SU-DHL-6 (cell line): ENCODE measurements around the gene OGDH.

Experiments used
- H2AFZ ChIP-seq: fragments of 200-600 bp; sonication (generic); 2 replicates; pipeline ENCODE4 v1.6.1; 2014; ENCODE audit warnings: low read depth, mild to moderate bottlenecking, moderate library complexity, mixed read lengths, antibody characterized with exemption, low read length; ENCODE audit not compliant: severe bottlenecking
- H3F3A ChIP-seq: fragments of 200-600 bp; shearing (Covaris generic); 2 replicates; pipeline ENCODE4 v1.6.0; 2016; ENCODE audit warnings: antibody characterized with exemption, mild to moderate bottlenecking; ENCODE audit not compliant: insufficient read depth
- H3K27ac ChIP-seq: fragments of 200-600 bp; sonication (generic); 2 replicates; pipeline ENCODE4 v1.5.1; 2016; ENCODE audit warnings: low read depth, mild to moderate bottlenecking, low read length, moderate library complexity, mixed read lengths
- H3K27me3 ChIP-seq: fragments of 200-600 bp; sonication (generic), shearing (Covaris generic); 2 replicates; pipeline ENCODE4 v1.6.0; 2014; ENCODE audit warnings: mild to moderate bottlenecking, low read length
- H3K36me3 ChIP-seq: fragments of 200-600 bp; sonication (generic); 2 replicates; pipeline ENCODE4 v1.6.1; 2014; ENCODE audit warnings: mild to moderate bottlenecking, low read length, mixed read lengths
- H3K4me2 ChIP-seq: fragments of 300-600, 200-600 bp; shearing (Covaris generic), sonication (generic); 2 replicates; pipeline ENCODE4 v1.6.0; 2014; ENCODE audit warnings: low read length, low read depth, mild to moderate bottlenecking; ENCODE audit not compliant: poor library complexity, severe bottlenecking
- H3K4me3 ChIP-seq: fragments of 200-600 bp; sonication (generic); 2 replicates; pipeline ENCODE4 v1.5.1; 2014; ENCODE audit warnings: antibody characterized with exemption, low read length, mild to moderate bottlenecking, mixed read lengths; ENCODE audit not compliant: insufficient read depth, poor library complexity, severe bottlenecking
- H3K79me2 ChIP-seq: fragments of 200-600 bp; sonication (generic); 2 replicates; pipeline ENCODE4 v1.6.1; 2014; ENCODE audit warnings: mild to moderate bottlenecking, low read length, moderate library complexity; ENCODE audit not compliant: insufficient read depth
- H3K9ac ChIP-seq: fragments of 200-600 bp; sonication (generic); 2 replicates; pipeline ENCODE4 v1.7.0; 2014; ENCODE audit warnings: mild to moderate bottlenecking, low read length
- H3K9me2 ChIP-seq: fragments of 200-600 bp; sonication (generic); replicated peaks from 2 replicates; pipeline ENCODE4 v1.6.1; 2014; ENCODE audit warnings: low read length; ENCODE audit not compliant: insufficient read depth
- H3K9me3 ChIP-seq: fragments of 200-600 bp; sonication (generic); 2 replicates; pipeline ENCODE4 v1.6.1; 2014; ENCODE audit warnings: low read length, mixed read lengths; ENCODE audit not compliant: insufficient read depth
- H4K20me1 ChIP-seq: fragments of 200-600 bp; sonication (generic); 2 replicates; pipeline ENCODE4 v1.6.1; 2014; ENCODE audit warnings: low read depth, mild to moderate bottlenecking, antibody characterized with exemption, low read length, moderate library complexity, mixed read lengths
- EZH2phosphoT487 ChIP-seq: fragments of 200-600 bp; sonication (generic), shearing (Covaris generic); conservative IDR thresholded peaks from 2 replicates; pipeline ENCODE4 v1.6.1; 2018; ENCODE audit warnings: mild to moderate bottlenecking, antibody characterized with exemption, low read length, moderate library complexity, mixed read lengths
- TF ChIP-seq, protein P1 (sequence below): fragments of 200-600 bp; sonication (generic); IDR thresholded peaks from one replicate; pipeline ENCODE4 v1.5.1; 2017; ENCODE audit warnings: antibody characterized with exemption, mild to moderate bottlenecking, low read length, moderate library complexity; ENCODE audit not compliant: insufficient read depth, poor library complexity, severe bottlenecking

Gene OGDH

DNA sequence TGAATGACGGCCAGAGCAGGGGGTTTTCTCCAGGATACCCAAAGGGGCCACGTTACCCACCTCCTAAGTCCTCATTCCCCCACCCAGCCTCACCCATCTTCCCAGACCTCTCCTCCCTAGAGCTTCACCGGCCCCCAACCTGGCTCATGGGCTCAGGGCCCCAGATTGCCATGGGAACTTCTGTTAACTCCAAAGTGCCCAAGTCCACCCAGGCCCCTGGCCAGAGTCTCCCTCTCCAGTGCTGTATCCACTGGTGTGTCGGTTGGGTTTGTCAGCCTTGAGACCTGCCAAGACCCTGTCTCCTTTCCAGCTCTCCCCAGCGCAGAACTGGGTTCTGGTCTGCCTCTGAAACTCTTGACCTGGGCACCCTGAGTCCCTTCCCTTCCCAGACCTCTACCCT lies 105.1 kb downstream of the OGDH start:
- H3K79me2 ChIP-seq: no peaks in the 10 kb centered on the region
- no peaks in the 10 kb centered on the region for H3F3A ChIP-seq
- H3K9me3 ChIP-seq: no peaks in the 10 kb centered on the region
- no peaks in the 10 kb centered on the region for H3K36me3 ChIP-seq
- no peak overlapping the region for H3K27ac ChIP-seq
- H3K9ac ChIP-seq: no peak overlapping the region
- H3K4me2 ChIP-seq: no peak overlapping the region
- no peak overlapping the region for H3K4me3 ChIP-seq
- no peaks in the 10 kb centered on the region for H4K20me1 ChIP-seq
- no peaks in the 10 kb centered on the region for H3K9me2 ChIP-seq
- no peaks in the 10 kb centered on the region for H3K27me3 ChIP-seq
- H2AFZ ChIP-seq: no peak overlapping the region
- no peak for TF ChIP-seq EZH2phosphoT487
- TF ChIP-seq, protein P1, sequence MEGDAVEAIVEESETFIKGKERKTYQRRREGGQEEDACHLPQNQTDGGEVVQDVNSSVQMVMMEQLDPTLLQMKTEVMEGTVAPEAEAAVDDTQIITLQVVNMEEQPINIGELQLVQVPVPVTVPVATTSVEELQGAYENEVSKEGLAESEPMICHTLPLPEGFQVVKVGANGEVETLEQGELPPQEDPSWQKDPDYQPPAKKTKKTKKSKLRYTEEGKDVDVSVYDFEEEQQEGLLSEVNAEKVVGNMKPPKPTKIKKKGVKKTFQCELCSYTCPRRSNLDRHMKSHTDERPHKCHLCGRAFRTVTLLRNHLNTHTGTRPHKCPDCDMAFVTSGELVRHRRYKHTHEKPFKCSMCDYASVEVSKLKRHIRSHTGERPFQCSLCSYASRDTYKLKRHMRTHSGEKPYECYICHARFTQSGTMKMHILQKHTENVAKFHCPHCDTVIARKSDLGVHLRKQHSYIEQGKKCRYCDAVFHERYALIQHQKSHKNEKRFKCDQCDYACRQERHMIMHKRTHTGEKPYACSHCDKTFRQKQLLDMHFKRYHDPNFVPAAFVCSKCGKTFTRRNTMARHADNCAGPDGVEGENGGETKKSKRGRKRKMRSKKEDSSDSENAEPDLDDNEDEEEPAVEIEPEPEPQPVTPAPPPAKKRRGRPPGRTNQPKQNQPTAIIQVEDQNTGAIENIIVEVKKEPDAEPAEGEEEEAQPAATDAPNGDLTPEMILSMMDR: no peak

DNA sequence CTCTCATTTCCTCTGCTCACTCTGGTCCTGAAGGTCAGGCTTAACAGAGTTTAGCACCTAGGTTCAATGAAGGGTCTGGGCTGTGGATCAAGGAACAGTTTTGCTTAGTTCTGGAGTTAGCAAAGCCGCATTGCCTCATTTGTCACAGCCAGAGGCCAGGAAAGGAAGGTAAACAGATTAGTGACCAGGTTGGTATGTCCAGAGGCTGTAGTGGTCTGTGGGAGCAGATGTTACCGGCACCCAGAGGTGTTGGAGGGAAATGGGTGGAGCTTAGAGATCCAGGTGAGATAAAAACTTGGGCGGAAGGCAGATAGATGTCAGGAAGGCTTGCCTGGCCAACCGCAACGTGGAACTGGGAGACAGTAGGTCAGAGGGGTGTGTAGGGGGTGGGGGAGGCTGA lies 105.6 kb downstream of the OGDH start:
- Histone ChIP-seq H3K9ac (no peak overlapping the region), H3K4me2 (no peak overlapping the region), H3F3A (no peaks in the 10 kb centered on the region)

DNA sequence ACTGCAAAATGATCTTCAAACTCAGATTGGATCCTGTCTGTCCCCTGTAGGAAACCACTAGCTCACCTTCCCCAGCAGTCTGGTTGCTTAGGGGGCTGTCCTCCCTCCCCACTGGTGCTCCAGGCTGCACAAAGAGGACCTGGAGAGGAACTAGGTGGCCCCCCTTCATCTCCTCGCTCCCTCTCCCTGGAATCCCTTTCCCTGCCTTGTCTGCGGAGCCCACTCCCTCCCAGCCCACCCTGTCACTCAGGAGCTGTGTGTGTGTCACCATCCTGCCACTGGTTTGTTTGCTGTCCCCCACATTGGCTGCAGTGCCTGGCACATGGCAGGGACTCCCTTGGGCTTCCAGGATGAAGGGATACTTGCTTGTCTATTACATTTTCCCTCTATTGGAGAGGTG lies 106.7 kb downstream of the OGDH start:
- TF ChIP-seq, protein P1: no peak
- TF ChIP-seq EZH2phosphoT487: no peak
- Histone ChIP-seq H4K20me1 (no peaks in the 10 kb centered on the region), H3K27me3 (no peaks in the 10 kb centered on the region), H3K36me3 (no peaks in the 10 kb centered on the region), H3F3A (no peaks in the 10 kb centered on the region), H3K9ac (no peak overlapping the region), H3K9me2 (no peaks in the 10 kb centered on the region), H3K79me2 (no peaks in the 10 kb centered on the region), H3K9me3 (no peaks in the 10 kb centered on the region), H3K4me2 (no peak overlapping the region), H3K27ac (no peak overlapping the region), H2AFZ (no peak overlapping the region), H3K4me3 (no peak overlapping the region)

More for the DNA sequence above, 105.6 kb downstream of the OGDH start:
- H4K20me1 ChIP-seq: no peaks in the 10 kb centered on the region
- no peak overlapping the region for H3K27ac ChIP-seq
- no peaks in the 10 kb centered on the region for H3K36me3 ChIP-seq
- H3K27me3 ChIP-seq: no peaks in the 10 kb centered on the region
- H2AFZ ChIP-seq: no peak overlapping the region
- H3K79me2 ChIP-seq: no peaks in the 10 kb centered on the region
- H3K9me3 ChIP-seq: no peaks in the 10 kb centered on the region
- no peaks in the 10 kb centered on the region for H3K9me2 ChIP-seq
- no peak overlapping the region for H3K4me3 ChIP-seq
- no peak for TF ChIP-seq EZH2phosphoT487
- TF ChIP-seq, protein P1: no peak
